ENCODE measurements around the gene MOB3A. TPM values are rescaled to one million over a fixed set of nuclear protein-coding genes. Genes with fewer than 3 reads are reported as not detected.

The MOB3A gene
- total and polyA plus RNA-seq, 10 of the 15 experiments (the other 5 are each of a cell fraction or from before 2014, with no cell fraction given), result 7.5 to 229 (median 79.4) TPM

DNA sequence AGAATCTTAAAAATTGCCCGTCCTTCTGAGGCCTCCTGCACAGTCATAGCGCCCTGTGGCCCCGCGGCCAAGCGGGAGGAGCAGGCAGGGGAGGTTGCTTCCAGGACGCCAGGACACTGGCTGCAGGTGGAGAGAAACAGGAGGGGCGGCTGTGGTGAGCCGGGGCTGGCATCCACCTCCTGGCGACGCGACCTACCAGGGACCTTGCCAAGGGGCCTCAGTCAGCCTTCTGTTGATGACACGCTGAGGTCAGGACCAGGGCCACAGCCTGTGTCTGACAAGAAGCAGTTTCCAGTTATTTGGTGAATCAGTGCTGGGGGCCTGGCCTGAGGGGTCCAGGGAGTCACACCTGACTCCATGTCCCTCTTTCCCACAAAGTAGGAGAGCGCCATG lies 31.7 kb downstream of the MOB3A start (continued):
- TF ChIP-seq IRF4 (IDR thresholded peaks at IDR 0.05; ENCODE audit: low read depth, low read length) (no peak), SKIL (IDR thresholded peaks at IDR 0.05; ENCODE audit: low read depth, poor library complexity, severe bottlenecking) (no peak), YBX1 (IDR thresholded peaks at IDR 0.05) (no peak)
- TF ChIP-seq, protein P1, sequence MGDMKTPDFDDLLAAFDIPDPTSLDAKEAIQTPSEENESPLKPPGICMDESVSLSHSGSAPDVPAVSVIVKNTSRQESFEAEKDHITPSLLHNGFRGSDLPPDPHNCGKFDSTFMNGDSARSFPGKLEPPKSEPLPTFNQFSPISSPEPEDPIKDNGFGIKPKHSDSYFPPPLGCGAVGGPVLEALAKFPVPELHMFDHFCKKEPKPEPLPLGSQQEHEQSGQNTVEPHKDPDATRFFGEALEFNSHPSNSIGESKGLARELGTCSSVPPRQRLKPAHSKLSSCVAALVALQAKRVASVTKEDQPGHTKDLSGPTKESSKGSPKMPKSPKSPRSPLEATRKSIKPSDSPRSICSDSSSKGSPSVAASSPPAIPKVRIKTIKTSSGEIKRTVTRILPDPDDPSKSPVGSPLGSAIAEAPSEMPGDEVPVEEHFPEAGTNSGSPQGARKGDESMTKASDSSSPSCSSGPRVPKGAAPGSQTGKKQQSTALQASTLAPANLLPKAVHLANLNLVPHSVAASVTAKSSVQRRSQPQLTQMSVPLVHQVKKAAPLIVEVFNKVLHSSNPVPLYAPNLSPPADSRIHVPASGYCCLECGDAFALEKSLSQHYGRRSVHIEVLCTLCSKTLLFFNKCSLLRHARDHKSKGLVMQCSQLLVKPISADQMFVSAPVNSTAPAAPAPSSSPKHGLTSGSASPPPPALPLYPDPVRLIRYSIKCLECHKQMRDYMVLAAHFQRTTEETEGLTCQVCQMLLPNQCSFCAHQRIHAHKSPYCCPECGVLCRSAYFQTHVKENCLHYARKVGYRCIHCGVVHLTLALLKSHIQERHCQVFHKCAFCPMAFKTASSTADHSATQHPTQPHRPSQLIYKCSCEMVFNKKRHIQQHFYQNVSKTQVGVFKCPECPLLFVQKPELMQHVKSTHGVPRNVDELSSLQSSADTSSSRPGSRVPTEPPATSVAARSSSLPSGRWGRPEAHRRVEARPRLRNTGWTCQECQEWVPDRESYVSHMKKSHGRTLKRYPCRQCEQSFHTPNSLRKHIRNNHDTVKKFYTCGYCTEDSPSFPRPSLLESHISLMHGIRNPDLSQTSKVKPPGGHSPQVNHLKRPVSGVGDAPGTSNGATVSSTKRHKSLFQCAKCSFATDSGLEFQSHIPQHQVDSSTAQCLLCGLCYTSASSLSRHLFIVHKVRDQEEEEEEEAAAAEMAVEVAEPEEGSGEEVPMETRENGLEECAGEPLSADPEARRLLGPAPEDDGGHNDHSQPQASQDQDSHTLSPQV (IDR thresholded peaks at IDR 0.05), result no peak

GRCh38 chr19:2063824-2064223 lies 32.3 kb downstream of the MOB3A start:
- no peaks in the 10 kb centered on the region for H3K36me3 ChIP-seq (ENCODE audit: control insufficient read depth in 2 of 2, insufficient read depth in 2 of 2, low read length in 1 of 2)
- no peak overlapping the region for H3K27ac ChIP-seq (ENCODE audit: control insufficient read depth, insufficient read depth)
- POLR2A ChIA-PET, result interaction anchor here (0.8 kb wide), 1 partner anchor 16 kb away, joined by 3 read pairs; no protein-coding TSS in a partner anchor
- H3K4me2 ChIP-seq (ENCODE audit: control insufficient read depth, insufficient read depth), result no peak overlapping the region
- no peak overlapping the region for H3K9ac ChIP-seq (ENCODE audit: control insufficient read depth, insufficient read depth, low read length)
- no peak overlapping the region for H2AFZ ChIP-seq (ENCODE audit: control insufficient read depth, low read depth, low read length)
- H3K79me2 ChIP-seq (ENCODE audit: control insufficient read depth, insufficient read depth, low read length), result peaks cover 14% of the 10 kb centered on the region
- TF ChIP-seq BRCA1 (IDR thresholded peaks at IDR 0.05; ENCODE audit: low read depth, low read length) (no peak), HDAC2 (IDR thresholded peaks at IDR 0.05) (no peak), YBX1 (IDR thresholded peaks at IDR 0.05) (no peak), MEF2A (IDR thresholded peaks at IDR 0.05; ENCODE audit: insufficient read depth, low read depth, low read length) (no peak)
- H3K4me3 ChIP-seq, result no peak overlapping the region
- FAIRE-seq (no peak), DNase-seq (ENCODE audit: low read depth, low spot score) (no peak), ATAC-seq (no peak)
- intact Hi-C loops (cut with micrococcal nuclease; ENCODE audit: unreplicated experiment), result loop anchor here (5.0 kb wide), 1 partner anchor 47 kb away; the partner anchor contains the start of gene BTBD2
- RAD21 ChIA-PET (ENCODE audit: unreplicated experiment), result interaction anchor here (1.5 kb wide), 1 partner anchor 12 kb away, joined by 4 read pairs; no protein-coding TSS in a partner anchor
- peaks cover 17% of the 10 kb centered on the region for H3K4me1 ChIP-seq (ENCODE audit: control insufficient read depth, insufficient read depth, low read length)
- no TSS peak for BruUV-seq (replicated peaks)
- CTCF ChIA-PET, result interaction anchor here (1.2 to 2.1 kb wide), 3 partner anchors 12 to 17 kb away, joined by 3 to 5 read pairs (median 5); no protein-coding TSS in a partner anchor
- H3K9me3 ChIP-seq (replicated peaks; ENCODE audit: control insufficient read depth, insufficient read depth, low read length), result no peaks in the 10 kb centered on the region
- in situ Hi-C loops (cut with MboI), result no loop called here
- WGBS (ENCODE audit: insufficient coverage, insufficient replicate concordance, low lambda C conversion rate, missing lambda C conversion rate), result 26% methylated on average over 8 of the region's 8 CpGs
- no peaks in the 10 kb centered on the region for H3K27me3 ChIP-seq (replicated peaks in 1 of 2; ENCODE audit: control insufficient read depth in 2 of 2, insufficient read depth in 2 of 2, low read length in 1 of 2)
- SMC1A ChIA-PET (ENCODE audit: uncharacterized antibody, unreplicated experiment), result interaction anchor here (1.2 to 1.4 kb wide), 3 partner anchors 9 to 45 kb away, joined by 3 to 5 read pairs (median 3); no protein-coding TSS in a partner anchor
- no peaks in the 10 kb centered on the region for H4K20me1 ChIP-seq (ENCODE audit: control insufficient read depth, insufficient read depth)

Data from GM12878 (cell line).